Fibroblast of the conjunctiva (primary cell): ENCODE data around the gene ATP6V0B.

ENCODE experiments used
- DNase-seq: peaks from one replicate; pipeline ENCODE4 v3.0.0-alpha.2; 2010; ENCODE audit warnings: low read depth

Gene ATP6V0B

DNA sequence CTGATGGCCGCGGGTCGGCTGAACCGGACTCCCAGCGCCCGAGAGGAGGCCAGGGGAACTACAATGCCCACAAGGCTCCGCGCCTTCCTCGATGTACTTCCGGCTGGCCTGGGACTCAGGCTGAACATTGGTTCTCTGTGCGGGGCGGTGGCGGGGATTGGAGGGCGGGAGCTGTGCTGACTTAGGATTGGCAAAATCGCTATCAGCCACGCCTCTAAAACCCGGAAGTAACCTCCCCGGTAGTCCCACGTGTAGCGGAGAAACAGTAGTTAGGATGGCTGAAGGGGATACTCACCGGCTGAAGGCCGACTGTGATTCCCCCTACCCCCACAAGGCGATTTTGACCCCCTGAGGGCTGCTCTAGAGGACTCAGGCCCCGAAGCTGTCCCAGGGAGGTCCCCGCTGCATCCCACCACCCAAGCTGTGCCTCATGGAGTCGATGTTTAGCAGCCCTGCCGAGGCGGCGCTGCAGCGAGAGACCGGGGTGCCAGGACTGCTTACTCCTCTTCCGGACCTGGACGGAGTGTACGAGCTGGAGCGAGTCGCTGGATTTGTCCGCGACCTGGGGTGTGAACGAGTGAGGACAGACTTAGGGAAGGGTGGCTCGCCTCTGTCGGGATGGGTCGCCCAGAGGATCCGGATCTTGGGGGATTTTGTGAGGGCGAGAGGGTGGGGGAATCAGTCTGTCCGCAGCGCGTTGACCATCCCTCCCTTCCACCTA lies 4.9 kb upstream of the ATP6V0B start, which contains the start of gene DPH2:
Gene DPH2, plus strand, starts transcription at position 265 of the 721 bp plus-strand sequence. Its CDS starts 166 bp downstream, at position 431.
- DNase-seq = peak; percentile 93

DNA sequence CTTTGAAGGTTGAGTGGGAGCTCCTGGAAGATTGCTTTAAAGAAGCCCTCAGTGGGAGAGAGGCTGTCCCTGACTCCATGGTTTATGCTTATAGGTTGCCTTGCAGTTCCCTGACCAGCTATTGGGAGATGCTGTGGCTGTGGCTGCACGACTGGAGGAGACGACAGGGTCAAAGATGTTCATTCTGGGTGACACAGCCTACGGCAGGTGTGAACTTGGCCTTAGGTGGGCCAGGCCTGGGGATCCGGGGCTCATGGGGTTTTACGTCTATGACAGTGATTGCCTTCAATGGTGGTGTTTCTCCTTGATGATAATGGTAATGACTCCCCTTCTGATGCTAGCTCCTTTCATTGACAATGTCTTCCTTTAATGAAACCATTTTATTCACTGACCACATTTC lies 4.3 kb upstream of the ATP6V0B start:
- DNase-seq = no peak

GRCh38 chr1:43970911-43971310 lies 3.8 kb upstream of the ATP6V0B start:
- no peak for DNase-seq

DNA sequence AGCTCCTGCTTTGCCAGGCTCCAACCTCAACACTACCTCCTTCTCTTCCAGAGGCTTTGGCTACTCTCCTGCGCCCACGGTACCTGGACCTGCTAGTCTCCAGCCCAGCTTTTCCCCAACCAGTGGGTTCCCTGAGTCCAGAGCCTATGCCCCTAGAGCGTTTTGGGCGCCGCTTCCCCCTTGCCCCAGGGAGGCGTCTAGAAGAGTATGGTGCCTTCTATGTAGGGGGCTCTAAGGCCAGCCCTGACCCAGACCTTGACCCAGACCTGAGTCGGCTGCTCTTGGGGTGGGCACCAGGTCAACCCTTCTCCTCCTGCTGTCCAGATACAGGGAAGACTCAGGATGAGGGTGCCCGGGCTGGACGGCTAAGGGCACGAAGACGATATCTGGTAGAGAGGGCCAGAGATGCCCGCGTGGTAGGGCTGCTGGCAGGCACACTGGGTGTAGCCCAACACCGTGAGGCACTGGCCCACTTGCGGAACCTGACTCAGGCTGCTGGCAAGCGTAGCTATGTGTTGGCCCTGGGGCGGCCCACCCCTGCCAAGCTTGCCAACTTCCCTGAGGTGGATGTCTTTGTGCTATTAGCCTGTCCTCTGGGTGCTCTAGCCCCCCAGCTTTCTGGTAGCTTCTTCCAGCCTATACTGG lies 3.3 kb upstream of the ATP6V0B start:
- DNase-seq = no peak

- no peak for DNase-seq
Measured at GRCh38 chr1:43973981-43974442, 748 bp upstream of the ATP6V0B start.

- DNase-seq = no peak
Measured at GRCh38 chr1:43975249-43975961, 645 bp downstream of the ATP6V0B start.

DNA sequence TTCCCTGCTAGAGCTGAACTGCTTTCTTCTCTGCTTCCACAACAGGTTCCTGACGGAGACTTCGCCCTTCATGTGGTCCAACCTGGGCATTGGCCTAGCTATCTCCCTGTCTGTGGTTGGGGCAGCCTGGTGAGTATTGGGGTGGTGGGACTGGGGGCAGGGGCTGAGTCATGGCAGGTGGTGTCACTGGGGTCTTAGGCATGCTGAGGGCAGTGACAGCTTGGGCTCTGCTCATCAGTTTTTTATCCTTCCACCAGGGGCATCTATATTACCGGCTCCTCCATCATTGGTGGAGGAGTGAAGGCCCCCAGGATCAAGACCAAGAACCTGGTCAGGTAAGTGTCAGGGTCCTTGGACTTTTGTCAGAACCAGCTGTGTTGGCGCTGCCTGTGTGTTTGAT lies 1.3 kb downstream of the ATP6V0B start:
- no peak for DNase-seq

- no peak for DNase-seq
Measured at GRCh38 chr1:43976890-43977289, 2.1 kb downstream of the ATP6V0B start.

DNA sequence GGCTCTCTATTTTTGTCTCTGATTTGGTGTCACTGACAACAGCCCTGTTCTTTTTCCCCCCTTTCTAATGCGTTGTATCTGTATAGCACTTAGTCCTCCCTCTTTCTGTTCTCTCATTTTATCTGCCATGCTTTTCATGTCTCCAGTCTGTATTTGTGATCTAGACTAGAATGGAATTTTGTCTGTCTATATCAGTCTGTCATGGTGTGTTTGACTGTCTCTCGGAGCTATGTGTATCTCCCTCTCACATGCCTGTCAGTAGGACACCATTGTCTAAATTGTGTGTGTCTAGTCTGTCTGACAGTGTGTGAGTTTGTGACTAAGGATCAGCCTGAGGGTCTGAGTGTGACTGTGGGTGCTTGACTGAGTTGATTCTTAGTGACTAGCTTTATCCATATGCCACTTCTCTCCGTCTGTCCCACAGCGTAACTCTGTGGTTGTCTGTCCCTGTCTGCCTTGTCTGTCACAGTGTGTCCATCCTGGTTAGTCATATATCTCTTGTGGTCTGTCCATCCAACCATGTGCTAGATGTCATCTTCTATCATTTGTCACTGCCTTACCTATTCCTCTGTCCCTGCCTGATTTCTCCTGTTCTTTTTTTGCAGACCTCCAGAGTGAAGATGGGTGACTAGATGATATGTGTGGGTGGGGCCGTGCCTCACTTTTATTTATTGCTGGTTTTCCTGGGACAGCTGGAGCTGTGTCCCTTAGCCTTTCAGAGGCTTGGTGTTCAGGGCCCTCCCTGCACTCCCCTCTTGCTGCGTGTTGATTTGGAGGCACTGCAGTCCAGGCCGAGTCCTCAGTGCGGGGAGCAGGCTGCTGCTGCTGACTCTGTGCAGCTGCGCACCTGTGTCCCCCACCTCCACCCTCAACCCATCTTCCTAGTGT lies 2.9 kb downstream of the ATP6V0B start:
- no peak for DNase-seq

- no peak for DNase-seq
Measured at GRCh38 chr1:43978264-43978550, 3.4 kb downstream of the ATP6V0B start.

DNA sequence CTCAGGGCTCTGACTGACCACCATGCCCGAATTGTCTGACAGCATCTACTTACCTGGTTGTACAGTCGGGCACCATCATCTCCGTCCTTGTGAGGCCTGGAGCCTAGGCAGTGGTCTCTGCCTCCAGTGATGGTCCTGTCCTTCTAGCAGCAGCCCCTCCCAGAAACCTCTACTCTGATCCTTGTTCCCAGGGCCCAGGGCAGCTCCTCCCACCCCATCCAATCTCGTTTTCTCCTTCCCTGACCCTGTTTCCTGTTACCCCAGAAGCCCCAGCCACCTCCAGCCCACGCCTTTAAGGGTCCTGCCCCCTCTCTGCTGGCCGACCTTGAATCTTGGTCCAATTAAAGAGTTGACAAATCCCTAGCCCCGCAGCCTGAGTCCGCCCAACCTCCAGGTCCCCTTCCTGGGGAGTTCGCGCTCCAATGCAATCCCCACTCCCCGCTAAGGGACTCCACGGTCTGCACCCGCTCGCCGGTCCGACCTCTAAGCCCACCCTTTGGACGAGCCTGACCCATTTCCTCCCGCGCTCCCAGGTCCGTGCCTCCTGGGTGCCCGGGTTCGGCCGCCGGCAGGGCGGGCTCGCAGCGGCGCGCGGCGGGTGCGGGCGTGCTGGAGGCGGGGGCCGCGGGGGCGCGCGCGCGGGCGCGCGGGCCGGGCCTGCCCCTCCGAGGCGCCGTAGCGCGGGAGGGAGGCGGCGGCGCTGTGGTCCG lies 3.9 kb downstream of the ATP6V0B start, which contains the start of gene B4GALT2:
Gene B4GALT2, plus strand, starts transcription at position 660 of the 710 bp plus-strand sequence. CDS start 1,951 bp downstream, outside the sequence.
- DNase-seq = no peak

DNA sequence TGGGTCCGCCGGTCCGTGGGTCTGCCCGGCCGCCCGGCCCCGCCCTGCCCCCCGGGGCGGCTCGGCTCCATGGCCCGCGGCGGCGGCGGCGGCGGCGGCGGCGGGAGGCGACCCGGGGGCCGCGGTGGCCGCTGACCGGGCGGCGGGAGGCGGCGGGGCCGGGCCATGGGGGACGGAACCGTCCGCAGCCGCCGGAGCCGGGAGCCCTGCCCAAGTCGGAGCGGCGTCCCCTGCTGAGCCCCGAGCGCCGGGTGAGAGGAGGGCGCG lies 4.4 kb downstream of the ATP6V0B start:
- no peak for DNase-seq

GRCh38 chr1:43979528-43980254 lies 4.9 kb downstream of the ATP6V0B start:
- DNase-seq = no peak

GRCh38 chr1:43980255-43981134 lies 5.7 kb downstream of the ATP6V0B start:
- no peak for DNase-seq

- no peak for DNase-seq
Measured at GRCh38 chr1:43981135-43981491, 6.4 kb downstream of the ATP6V0B start.

DNA sequence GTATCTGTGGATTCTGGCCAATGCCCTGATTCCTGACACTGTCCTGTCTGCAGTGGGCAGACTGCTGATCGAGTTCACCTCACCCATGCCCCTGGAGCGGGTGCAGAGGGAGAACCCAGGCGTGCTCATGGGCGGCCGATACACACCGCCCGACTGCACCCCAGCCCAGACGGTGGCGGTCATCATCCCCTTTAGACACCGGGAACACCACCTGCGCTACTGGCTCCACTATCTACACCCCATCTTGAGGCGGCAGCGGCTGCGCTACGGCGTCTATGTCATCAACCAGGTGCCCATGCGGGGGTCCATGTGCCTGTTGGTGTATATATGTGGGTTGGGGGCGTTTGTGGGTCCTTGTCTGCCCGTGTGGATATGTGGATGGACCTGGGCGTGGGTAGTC lies 6.9 kb downstream of the ATP6V0B start:
- no peak for DNase-seq

GRCh38 chr1:43982241-43982640 lies 7.5 kb downstream of the ATP6V0B start:
- no peak for DNase-seq

GRCh38 chr1:43982808-43983207 lies 8.0 kb downstream of the ATP6V0B start:
- no peak for DNase-seq

DNA sequence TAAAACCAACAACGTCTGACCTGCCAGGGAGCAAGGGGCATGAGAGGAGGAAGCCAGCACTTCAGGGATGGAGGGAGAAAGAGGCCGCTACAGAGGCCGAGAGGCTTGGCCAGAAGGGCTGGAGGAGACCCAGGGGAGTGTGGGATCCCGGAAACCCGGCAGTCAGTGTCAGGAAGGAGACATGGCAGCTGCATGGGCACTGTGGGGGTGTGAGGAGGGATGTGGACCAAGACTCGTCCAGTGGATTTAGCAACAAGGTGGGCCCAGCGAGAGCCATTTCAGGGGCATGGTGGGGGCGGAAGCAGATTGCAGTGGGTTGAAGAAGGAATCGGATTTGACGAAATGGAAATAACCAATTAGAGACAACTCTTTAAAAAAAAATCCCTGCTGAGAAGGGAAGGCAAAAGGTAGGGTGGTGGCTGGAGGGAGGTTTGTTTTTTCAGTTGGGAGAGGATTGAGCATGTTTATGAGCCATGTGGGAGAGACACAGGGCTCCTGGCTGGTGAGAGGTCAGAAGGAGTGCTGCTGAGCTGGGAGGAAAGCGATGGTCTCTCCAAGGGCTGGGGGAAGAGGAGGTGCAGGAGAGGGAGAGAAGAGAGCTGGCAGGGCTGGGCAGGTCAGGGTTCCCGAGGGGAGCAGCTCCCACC lies 8.6 kb downstream of the ATP6V0B start:
- no peak for DNase-seq

- DNase-seq = no peak
Measured at GRCh38 chr1:43984855-43985254, 10.1 kb downstream of the ATP6V0B start.
